ENCODE results near the gene ATP10B. TPM values are rescaled to one million over a fixed set of nuclear protein-coding genes. Genes with fewer than 3 reads are reported as not detected.

Gene ATP10B
- polyA plus RNA-seq, 3 donors: not detected

GRCh38 chr5:160685219-160685618 lies 166.8 kb downstream of the ATP10B start:
- Histone ChIP-seq H3K4me3 (replicated peaks in 1 of 3; ENCODE audit: low read depth in 2 of 3, low read length in 3 of 3) (no peak overlapping the region), H3K27me3 (ENCODE audit: control insufficient read depth in 2 of 2, insufficient read depth in 2 of 2, low read length in 2 of 2) (no peaks in the 10 kb centered on the region), H3K9me3 (replicated peaks in 1 of 2; ENCODE audit: control insufficient read depth in 1 of 2, insufficient read depth in 1 of 2, low read length in 2 of 2) (no peaks in the 10 kb centered on the region), H3K9ac (ENCODE audit: insufficient read depth, low read length, poor library complexity, severe bottlenecking) (no peak overlapping the region), H2AFZ (ENCODE audit: insufficient read depth, low read depth, low read length, poor library complexity, severe bottlenecking) (no peak overlapping the region), H3K27ac (ENCODE audit: low read depth in 1 of 2, low read length in 2 of 2) (no peak overlapping the region), H3K4me2 (replicated peaks; ENCODE audit: extremely low read depth, low read length, poor library complexity, severe bottlenecking) (no peak overlapping the region), H3K79me2 (ENCODE audit: insufficient read depth, low read length) (no peaks in the 10 kb centered on the region), H3K4me1 (ENCODE audit: control insufficient read depth in 1 of 2, insufficient read depth in 2 of 2, low read length in 2 of 2) (no peaks in the 10 kb centered on the region), H4K20me1 (ENCODE audit: insufficient read depth, low read length) (no peaks in the 10 kb centered on the region), H3K36me3 (replicated peaks in 1 of 2; ENCODE audit: control insufficient read depth in 1 of 2, insufficient read depth in 2 of 2, low read length in 2 of 2) (no peaks in the 10 kb centered on the region)
- intact Hi-C loops (cut with micrococcal nuclease): no loop called here
- Mint-ChIP-seq H3K4me1 (peaks cover 2% of the 10 kb centered on the region), H3K4me3 (no peak overlapping the region), H3K27me3 (ENCODE audit: low read depth in 3 of 3) (peaks cover 3 to 9% (median 7%) of the 10 kb centered on the region in 3 donors), H3K36me3 (no peaks in the 10 kb centered on the region), H3K9me3 (peaks cover 0 to 6% (median 0%) of the 10 kb centered on the region in 7 donors), H3K27ac (no peak overlapping the region)
- WGBS (ENCODE audit: insufficient coverage): 80% methylated on average over 1 of the region's 1 CpG
- DNase-seq: no peak
- no peak for TF ChIP-seq CTCF (IDR thresholded peaks at IDR 0.05)

GRCh38 chr5:160679567-160680309 lies 172.3 kb downstream of the ATP10B start:
- H3K27ac Mint-ChIP-seq: no peak overlapping the region
- peaks cover 6 to 12% of the 10 kb centered on the region in 2 donors for H3K4me1 ChIP-seq (ENCODE audit: control insufficient read depth in 1 of 2, insufficient read depth in 2 of 2, low read length in 2 of 2)
- H3K4me2 ChIP-seq (replicated peaks; ENCODE audit: extremely low read depth, low read length, poor library complexity, severe bottlenecking): no peak overlapping the region
- H2AFZ ChIP-seq (ENCODE audit: insufficient read depth, low read depth, low read length, poor library complexity, severe bottlenecking): no peak overlapping the region
- H3K4me3 ChIP-seq (replicated peaks in 1 of 3; ENCODE audit: low read depth in 2 of 3, low read length in 3 of 3): no peak overlapping the region
- no peak overlapping the region for H3K27ac ChIP-seq (ENCODE audit: low read depth in 1 of 2, low read length in 2 of 2)
- H3K9ac ChIP-seq (ENCODE audit: insufficient read depth, low read length, poor library complexity, severe bottlenecking): no peak overlapping the region
- no peaks in the 10 kb centered on the region for H3K9me3 ChIP-seq (replicated peaks in 1 of 2; ENCODE audit: control insufficient read depth in 1 of 2, insufficient read depth in 1 of 2, low read length in 2 of 2)
- peaks cover 5 to 13% (median 6%) of the 10 kb centered on the region in 3 donors for H3K27me3 Mint-ChIP-seq (ENCODE audit: low read depth in 3 of 3)
- 93% methylated on average over 3 of the region's 6 CpGs for WGBS (ENCODE audit: insufficient coverage)
- H3K4me3 Mint-ChIP-seq: no peak overlapping the region
- no peaks in the 10 kb centered on the region for H3K79me2 ChIP-seq (ENCODE audit: insufficient read depth, low read length)
- H3K36me3 ChIP-seq (replicated peaks in 1 of 2; ENCODE audit: control insufficient read depth in 1 of 2, insufficient read depth in 2 of 2, low read length in 2 of 2): no peaks in the 10 kb centered on the region
- peaks cover 0 to 6% (median 0%) of the 10 kb centered on the region in 7 donors for H3K9me3 Mint-ChIP-seq
- intact Hi-C loops (cut with micrococcal nuclease): no loop called here
- no peaks in the 10 kb centered on the region for H3K27me3 ChIP-seq (ENCODE audit: control insufficient read depth in 2 of 2, insufficient read depth in 2 of 2, low read length in 2 of 2)
- TF ChIP-seq CTCF (IDR thresholded peaks at IDR 0.05): no peak
- H3K36me3 Mint-ChIP-seq: no peaks in the 10 kb centered on the region
- H3K4me1 Mint-ChIP-seq: peaks cover 11% of the 10 kb centered on the region
- no peak for DNase-seq
- H4K20me1 ChIP-seq (ENCODE audit: insufficient read depth, low read length): no peaks in the 10 kb centered on the region

Data from CD14-positive monocyte (primary cell).